ENCODE measurements around the gene CPVL.

GRCh38 chr7:29071203-29071874 lies 75.0 kb downstream of the CPVL start:
- no peak for TF ChIP-seq POLR2A (IDR thresholded peaks at IDR 0.05)
- no peak for TF ChIP-seq CTCF (IDR thresholded peaks at IDR 0.05)

All from tibial nerve (tissue), 3 donors.